CD4-positive, alpha-beta T cell treated with Interferon gamma for 1 hour (primary cell): ENCODE measurements around the gene TMPRSS3.

Source experiments
- DNase-seq: peaks from one replicate; pipeline ENCODE4 v3.0.0-alpha.2; 2020

Gene TMPRSS3

DNA sequence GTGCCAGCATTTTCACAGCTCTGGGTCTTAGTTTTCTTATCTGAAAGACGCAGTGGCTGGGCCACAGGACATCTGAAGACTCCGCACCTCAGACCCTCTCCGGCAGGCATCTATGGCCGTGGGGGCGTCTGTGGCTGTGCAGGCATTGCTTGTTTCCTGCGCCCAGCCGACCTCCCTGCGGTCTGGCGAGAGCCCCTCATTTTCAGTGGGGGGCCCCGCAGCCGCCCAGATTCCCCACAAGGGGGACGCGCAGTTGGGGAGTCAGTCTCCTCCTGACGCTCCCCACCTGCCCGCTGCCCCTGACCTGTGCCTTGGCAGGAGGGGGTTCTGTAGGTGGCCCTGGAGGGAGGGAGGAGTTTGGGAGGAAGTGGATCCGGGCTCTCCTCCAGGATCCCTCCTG, 26.0 kb downstream of the TMPRSS3 start:
- no peak for DNase-seq

DNA sequence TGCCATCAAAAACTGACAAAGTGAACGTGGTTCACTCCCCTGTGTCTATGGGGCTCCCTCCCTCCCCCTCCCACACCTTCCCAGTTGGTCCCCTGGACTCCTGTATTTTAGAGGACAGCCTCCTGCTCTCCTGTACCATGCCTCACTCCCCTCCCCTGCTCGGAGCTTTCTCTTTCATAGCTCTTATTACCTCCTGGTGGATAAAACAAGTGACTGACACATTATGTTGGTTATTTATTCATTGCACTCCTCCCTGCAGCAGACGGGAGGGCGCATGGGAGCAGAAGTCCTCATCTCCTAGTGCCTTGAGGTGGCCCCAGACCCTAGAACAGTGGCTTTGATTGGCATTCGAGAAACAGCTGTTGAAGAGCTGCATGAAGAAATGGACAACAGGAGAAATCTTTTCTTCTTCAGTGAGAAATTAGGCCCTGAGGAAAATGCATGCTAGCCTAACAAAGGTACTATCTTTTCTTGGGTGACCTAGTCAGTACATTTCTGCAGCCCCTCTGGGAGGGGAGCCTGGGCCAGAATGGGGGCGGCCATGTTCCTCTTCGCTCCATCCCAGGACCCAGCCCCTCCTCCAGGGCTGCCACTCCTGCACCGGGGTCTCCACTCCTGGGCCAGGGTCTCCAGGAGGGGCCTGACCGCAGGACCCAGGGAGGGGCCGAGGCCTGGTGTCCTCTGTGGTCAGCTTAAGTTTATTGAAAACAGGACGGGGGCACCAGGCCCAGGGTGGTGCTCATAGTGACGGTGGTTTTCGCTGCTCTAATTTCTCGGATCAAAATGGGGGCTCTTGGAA, 28.3 kb downstream of the TMPRSS3 start:
- no peak for DNase-seq

GRCh38 chr21:42366292-42367010, 29.4 kb downstream of the TMPRSS3 start, which contains the start of gene TFF1:
TSS of gene TFF1 (minus strand) at chr21:42366535. CDS start at chr21:42366495, 40 bp downstream.
- DNase-seq = no peak

DNA sequence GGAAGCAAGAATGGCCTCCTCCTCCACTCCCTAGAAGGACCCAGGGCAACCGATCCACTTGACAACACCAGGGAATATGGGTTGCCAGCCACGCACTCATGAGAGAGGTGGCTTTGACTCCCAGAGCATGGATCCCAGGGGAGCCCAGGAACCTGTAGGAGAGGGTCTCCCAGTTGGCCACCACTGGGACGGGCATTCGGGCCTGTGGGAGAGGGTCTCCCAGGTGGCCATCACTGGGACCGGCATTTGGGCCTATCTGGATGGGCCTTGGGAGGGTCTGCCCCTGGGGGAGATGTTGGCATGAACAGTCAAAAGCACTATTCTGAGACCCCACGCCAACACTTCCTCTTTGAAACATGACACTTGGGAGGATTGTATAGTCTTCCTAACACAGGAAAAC, 30.1 kb downstream of the TMPRSS3 start:
- DNase-seq = no peak

DNA sequence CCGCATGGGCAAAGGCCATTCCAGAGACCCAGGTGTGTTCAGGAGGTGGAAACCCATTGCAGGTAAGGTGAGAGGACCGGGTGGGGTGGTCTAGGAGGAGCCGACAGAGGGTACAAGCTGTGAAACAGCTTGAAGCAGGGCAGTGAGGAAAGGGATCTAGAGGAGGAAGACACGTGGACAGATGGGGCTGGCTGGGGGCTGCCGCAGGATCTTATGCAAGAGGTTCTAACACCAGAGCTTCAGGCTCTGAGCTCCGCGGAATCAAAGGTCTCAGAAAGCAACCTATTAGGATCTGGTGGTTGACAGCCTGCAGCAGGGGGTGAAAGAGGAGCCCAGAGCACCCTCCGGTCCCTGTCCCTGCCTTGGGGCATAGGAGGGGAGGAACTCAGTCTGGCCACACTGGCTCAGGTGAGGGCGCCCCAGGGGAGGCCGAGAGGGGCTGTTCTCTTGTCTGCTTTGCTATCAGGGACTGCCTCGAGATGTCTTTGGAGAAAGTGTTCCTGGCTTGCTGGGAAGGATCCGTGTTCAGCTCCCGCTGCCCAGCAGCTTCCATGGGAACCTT, 31.5 kb downstream of the TMPRSS3 start:
- no peak for DNase-seq

GRCh38 chr21:42363312-42363711, 32.5 kb downstream of the TMPRSS3 start:
- no peak for DNase-seq

DNA sequence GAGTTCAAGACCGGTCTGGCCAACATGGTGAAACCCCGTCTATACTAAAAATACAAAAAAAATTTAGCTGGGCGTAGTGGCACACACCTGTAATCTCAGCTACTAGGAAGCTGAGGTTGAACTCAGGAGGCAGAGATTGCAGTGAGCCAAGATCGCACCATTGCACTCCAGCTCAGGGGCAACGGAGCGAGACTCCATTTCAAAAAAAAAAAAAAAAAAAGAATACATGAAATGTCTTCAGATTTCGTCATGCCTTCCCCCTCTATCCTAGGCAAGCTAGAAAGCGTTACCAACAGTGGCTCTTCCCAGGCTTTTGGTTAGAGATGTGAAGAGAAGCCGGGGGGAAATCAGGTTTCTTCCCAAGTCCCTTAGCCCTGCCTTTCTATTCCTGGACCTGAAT, 33.2 kb downstream of the TMPRSS3 start:
- DNase-seq = no peak

- DNase-seq = no peak
Observed at GRCh38 chr21:42362198-42362597, 33.7 kb downstream of the TMPRSS3 start.

DNA sequence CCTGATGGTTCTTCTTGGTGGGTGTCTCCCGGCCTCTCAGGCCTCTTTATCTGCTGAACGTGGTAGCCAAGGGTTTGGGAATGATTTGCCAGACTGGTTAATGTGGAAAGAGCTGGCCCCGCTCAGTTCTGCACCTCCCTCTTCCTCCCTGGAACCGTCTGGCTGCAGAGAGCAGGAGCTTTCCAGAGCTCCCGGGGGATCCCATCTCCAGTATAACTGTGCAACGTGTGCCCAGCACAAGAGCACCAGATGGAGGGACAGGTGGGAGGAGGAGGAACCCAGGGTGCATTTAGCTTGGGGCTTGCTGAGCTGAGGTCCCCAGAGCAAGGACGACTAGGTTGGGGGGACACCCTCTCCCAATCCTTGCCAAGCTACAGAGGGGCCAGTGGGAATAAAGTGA, 34.6 kb downstream of the TMPRSS3 start:
- no peak for DNase-seq

DNA sequence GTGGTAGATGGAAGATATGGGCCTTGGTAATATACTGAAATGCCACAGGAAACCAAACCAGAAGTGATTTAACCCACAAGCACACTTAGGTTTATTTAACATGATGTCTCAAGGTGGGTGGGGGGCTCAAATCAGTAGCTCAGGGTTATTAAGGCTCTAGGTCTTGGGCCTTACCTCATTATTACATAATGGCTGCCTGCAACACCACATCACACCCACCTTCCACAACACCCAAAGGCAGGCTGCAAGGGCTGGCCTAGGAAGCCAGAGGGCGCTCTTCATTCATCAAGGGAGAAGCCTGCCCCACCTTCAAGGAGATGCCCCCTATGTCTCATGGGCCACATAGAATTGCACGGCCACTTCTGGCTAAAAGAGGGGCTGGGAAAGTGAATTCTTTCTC, 35.5 kb downstream of the TMPRSS3 start:
- DNase-seq = no peak

- DNase-seq = no peak
Observed at GRCh38 chr21:42358937-42359336, 36.9 kb downstream of the TMPRSS3 start.

- no peak for DNase-seq
Observed at GRCh38 chr21:42358261-42358660, 37.6 kb downstream of the TMPRSS3 start.

DNA sequence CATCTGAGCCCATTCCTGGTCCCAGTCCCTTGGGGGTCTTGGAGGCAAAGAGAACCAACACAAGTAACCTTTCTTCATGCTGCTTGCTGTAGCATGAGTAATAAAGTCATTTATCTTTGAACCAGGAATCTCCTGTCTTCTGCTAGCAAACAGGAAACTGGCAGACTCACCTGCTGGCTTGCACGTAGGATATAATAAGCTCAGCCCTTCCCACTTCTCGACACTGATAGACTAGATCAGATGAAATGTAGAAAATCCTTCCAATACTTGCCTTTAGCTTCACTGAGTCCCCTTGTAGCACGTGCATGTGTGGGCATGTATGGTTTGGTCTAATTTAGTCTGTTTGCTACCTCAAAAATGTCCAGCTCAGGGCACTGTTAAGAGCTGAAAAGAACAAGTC, 38.5 kb downstream of the TMPRSS3 start:
- DNase-seq = no peak

DNA sequence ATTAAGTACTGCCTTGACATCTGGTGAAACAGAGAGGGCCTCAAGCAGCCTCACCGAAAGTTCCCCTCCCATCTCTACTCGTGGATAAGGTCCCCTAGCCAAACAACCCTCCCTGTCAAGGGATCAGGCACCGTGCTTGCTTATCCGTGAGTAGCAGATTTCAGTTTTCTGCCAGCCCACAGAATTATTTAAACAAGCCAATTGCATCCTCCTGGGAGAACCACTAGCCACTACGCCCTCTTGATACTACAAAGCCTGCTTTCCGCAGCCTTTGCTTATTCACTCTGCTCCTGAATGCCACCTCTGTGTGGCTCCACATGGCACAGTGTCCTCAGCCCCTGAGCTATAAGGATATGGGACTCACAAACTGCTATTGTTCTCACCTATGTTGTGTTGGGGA, 39.2 kb downstream of the TMPRSS3 start:
- no peak for DNase-seq

GRCh38 chr21:42356046-42356445, 39.8 kb downstream of the TMPRSS3 start:
- DNase-seq = no peak

DNA sequence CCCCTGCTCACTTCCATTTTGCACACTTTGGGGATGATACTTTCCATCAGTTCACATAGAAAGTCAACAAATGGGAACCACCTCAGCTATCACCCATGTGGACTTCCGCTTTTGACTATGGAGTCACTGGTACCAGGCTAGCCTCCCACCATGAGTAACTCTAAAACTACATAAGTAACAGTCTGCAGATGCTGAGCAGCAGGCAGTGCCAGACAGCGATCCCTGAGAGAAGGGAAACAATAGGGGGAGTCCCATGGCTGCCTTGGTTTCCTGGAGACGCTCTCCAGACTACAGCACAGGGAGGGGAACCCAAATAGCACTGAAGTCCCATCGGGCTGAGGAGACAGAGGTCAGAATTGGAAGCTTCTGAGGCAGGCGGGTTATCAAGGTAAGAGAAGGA, 42.2 kb downstream of the TMPRSS3 start:
- DNase-seq = no peak

GRCh38 chr21:42352441-42353095, 43.3 kb downstream of the TMPRSS3 start:
- no peak for DNase-seq

- no peak for DNase-seq
Observed at GRCh38 chr21:42351626-42352440, 44.0 kb downstream of the TMPRSS3 start.

DNA sequence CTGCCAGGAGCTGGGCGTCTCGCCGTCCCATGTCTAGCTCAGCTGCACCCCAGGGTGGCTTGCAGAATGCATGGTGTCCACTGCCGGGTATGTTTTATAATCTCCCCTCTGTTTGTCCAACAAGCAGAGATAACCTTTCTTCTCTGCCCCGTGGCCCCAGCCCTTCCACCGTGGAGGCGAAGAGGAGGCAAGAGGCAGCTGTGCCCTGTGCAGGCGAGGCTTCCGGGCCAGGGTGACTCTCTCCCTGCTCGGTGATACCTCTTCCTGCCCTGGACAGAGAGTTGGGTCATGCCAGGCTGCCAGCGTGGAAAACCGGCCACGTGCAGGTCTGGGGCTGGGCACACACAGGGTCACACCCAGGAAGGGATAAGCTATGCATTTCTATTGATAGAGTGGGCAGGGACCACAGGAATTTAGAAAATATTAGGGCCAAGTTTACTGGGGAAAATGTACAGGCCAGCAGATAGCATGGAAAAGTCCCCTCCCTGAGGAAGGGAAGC, 44.9 kb downstream of the TMPRSS3 start, which contains the start of gene TFF2:
Gene TFF2, minus strand, starts transcription at position 68 of the 500 bp plus-strand sequence. Its CDS starts 37 bp downstream, at position 31.
- no peak for DNase-seq

GRCh38 chr21:42350318-42350910, 45.4 kb downstream of the TMPRSS3 start:
- no peak for DNase-seq

- DNase-seq = no peak
Observed at GRCh38 chr21:42349420-42350317, 46.2 kb downstream of the TMPRSS3 start.
